ENCODE measurements around the gene GPR55.
A peak's percentile ranks its signal among the peaks of the same experiment; 100 is the strongest.

The GPR55 gene

DNA sequence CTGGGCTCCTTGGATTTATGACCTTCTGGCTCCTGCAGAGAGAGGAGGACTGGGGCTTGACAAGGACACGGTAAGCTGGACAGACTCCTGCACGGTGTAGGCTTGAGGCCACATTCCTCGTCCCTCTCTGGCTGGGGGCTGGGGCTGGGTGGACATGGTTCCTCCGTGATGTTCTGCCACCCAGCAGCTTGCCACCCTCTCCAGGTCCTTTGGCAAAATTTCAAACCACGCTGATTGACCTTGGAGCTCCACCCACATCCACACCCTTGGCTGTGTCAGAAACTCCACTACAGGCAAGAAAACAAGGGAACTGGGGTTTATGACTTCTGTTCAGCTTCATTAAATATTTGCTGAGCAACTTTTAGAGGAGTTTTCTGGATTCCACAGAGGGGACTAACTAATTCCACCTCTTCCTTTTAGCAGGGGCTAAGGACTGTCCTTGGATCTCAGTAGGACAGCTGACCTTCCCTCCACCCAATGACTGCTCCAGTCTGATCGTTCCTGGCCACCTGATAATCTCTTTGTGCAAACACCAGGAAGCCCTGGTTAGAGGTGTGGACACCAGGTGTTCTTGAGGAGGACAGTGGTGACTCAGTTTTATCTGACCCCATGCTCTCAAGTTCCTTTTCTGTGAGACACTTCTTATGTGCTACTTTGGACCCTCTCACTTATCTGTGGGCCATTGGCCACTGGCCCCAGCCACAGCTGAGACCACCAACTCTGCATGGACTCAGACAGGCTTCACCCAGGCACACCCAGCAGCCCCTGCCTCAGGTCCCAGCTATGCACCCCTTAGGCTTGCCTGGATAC, 29.3 kb downstream of the GPR55 start:
- H3K36me3 Mint-ChIP-seq, result peaks cover 4% of the 10 kb centered on the region
- no peak for DNase-seq (ENCODE audit: low spot score in 2 of 2)
- ATAC-seq, result no peak
- H3K4me1 Mint-ChIP-seq, result peaks cover 51% of the 10 kb centered on the region
- no peak overlapping the region for H3K27ac Mint-ChIP-seq
- no peaks in the 10 kb centered on the region for H3K9me3 Mint-ChIP-seq
- no peak overlapping the region for H3K4me3 Mint-ChIP-seq

DNA sequence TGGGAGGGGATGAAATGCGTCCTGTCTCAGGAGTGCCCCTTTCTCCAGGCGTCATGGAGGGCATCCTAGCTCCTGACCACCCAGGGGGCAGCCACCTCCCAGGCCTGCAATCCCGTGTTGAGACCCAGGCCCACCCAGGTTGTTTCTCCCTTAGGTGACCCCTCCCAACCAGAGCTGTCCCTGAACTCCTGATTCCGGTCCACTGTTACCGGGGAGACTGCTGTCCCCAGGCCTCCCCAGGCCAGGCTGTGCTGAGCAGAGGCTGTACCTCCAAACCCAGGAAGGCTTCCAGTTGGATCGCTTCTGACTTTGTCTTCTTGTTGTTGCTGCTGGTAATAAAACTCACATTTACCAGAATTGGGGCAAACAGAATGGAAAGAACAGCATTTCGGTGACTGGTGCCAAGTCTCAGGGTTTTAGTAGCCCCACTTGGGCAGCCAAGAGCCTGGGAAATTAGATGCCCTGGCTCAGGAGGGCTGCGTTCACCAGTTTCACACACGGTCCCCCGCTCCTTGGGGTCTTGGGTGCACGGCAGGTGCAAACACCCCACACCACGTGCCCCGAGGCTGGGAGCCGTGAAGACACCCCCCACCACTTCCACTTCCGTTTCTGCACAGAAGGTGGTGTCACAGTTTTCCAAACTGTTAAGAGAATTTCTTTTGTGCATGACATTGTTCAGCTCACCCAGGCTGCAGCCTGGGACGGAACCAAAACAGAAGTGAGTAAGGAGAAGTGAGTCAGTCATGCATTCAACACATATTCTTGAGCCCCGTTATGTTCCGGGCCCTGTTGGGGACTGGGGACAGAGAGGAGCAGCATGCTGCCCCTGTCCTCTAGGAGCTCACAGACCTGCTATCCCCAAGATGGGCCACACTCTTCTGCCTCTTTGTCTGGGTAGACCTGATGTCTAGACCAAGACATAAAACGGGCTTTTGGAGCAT, 30.9 kb downstream of the GPR55 start:
- H3K4me3 Mint-ChIP-seq, result no peak overlapping the region
- no peaks in the 10 kb centered on the region for H3K9me3 Mint-ChIP-seq
- H3K36me3 Mint-ChIP-seq, result peaks cover 6% of the 10 kb centered on the region
- H3K4me1 Mint-ChIP-seq, result peaks cover 36% of the 10 kb centered on the region
- ATAC-seq, result peak; percentile 66
- H3K27ac Mint-ChIP-seq, result peak overlapping the region; percentile 43
- DNase-seq (ENCODE audit: low spot score in 2 of 2), result no peak

DNA sequence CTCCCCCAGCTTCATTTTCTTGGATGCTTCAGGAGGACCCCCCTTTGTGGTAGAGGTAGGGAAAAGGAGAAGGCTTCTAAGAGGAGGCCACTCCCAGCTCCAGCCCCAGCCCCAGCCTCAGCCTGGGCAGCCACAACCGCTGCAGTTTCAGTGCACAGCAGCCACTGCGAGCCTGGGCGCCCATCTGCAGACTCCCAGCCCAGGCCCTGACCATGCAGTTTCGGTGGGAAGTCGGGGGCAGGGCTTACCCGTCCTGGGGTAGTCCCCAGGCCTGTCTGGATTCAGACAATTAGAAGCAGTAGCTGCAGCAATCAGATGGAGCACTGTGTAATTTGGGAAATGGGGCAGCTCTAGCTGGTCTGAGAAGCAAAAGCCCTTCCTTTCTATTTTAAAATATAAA, 31.7 kb downstream of the GPR55 start:
- Mint-ChIP-seq H3K27ac (no peak overlapping the region), H3K9me3 (no peaks in the 10 kb centered on the region), H3K36me3 (peaks cover 10% of the 10 kb centered on the region), H3K4me1 (peaks cover 33% of the 10 kb centered on the region), H3K4me3 (no peak overlapping the region)
- no peak for DNase-seq (ENCODE audit: low spot score in 2 of 2)
- no peak for ATAC-seq

DNA sequence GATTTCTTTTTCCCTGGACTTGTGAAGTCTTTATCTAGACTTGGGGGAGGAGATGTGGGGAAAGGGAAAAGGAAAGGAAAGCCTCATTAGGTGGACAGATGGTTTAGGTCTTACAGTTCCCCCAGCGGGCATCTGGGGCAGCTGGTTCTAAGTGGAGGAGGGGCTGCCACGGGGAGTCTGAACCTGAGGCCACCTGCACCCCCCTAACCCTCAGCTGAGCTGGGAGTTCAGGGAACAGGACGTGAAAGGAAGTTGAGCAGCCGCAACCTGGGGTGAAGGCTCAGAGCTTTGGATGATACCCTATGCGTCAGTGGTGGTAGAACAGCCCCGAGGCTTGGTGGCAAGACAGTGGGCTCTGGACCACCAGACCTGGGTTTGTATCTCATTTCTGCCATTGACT, 33.5 kb downstream of the GPR55 start:
- DNase-seq (ENCODE audit: low spot score in 2 of 2), result no peak
- Mint-ChIP-seq H3K9me3 (no peaks in the 10 kb centered on the region), H3K36me3 (peaks cover 10% of the 10 kb centered on the region), H3K27ac (no peak overlapping the region), H3K4me1 (peaks cover 33% of the 10 kb centered on the region), H3K4me3 (no peak overlapping the region)
- ATAC-seq, result no peak

DNA sequence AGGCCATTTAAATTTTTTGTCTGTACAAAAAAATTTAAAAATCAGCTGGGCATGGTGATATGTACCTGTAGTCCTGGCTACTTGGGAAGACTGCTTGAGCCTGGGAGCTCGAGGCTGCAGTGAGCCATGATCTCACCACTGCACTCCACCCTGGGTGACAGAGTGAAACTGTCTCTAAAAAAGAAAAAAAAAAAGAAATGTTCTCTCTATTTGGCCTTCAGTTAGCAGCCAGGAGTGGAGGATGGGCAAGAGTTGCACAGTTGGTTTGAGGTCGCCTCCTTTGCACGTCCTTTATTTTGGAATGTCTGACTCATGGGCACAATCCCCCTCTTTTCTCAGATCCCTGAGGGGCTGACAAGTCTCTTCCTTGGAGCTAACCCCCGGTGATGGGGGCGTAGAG, 34.0 kb downstream of the GPR55 start:
- Mint-ChIP-seq H3K9me3 (no peaks in the 10 kb centered on the region), H3K36me3 (peaks cover 10% of the 10 kb centered on the region), H3K4me1 (peaks cover 32% of the 10 kb centered on the region), H3K4me3 (no peak overlapping the region), H3K27ac (no peak overlapping the region)
- no peak for ATAC-seq
- DNase-seq (ENCODE audit: low spot score in 2 of 2), result no peak

DNA sequence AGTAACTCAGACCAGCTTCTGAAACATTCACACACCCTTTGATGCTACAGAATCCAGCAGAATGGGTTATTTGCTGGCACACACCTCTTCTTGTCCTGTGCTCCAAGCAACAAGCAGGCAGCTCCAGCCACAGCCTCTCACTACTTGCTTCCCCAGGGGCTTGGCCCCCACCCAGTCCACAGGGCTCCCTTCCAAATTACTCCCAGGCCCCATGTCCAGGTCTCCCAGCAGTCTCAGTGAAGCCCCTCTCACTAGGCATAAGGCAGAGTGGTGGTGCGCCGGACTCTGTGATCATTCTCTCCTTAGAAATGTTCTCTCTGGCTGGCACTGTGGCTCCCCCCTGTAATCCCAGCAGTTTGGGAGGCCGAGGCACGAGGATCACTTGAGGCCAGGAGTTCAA, 34.4 kb downstream of the GPR55 start:
- ATAC-seq, result no peak
- Mint-ChIP-seq H3K9me3 (no peaks in the 10 kb centered on the region), H3K27ac (no peak overlapping the region), H3K4me1 (peaks cover 27% of the 10 kb centered on the region), H3K4me3 (no peak overlapping the region), H3K36me3 (peaks cover 10% of the 10 kb centered on the region)
- DNase-seq (ENCODE audit: low spot score in 2 of 2), result no peak

DNA sequence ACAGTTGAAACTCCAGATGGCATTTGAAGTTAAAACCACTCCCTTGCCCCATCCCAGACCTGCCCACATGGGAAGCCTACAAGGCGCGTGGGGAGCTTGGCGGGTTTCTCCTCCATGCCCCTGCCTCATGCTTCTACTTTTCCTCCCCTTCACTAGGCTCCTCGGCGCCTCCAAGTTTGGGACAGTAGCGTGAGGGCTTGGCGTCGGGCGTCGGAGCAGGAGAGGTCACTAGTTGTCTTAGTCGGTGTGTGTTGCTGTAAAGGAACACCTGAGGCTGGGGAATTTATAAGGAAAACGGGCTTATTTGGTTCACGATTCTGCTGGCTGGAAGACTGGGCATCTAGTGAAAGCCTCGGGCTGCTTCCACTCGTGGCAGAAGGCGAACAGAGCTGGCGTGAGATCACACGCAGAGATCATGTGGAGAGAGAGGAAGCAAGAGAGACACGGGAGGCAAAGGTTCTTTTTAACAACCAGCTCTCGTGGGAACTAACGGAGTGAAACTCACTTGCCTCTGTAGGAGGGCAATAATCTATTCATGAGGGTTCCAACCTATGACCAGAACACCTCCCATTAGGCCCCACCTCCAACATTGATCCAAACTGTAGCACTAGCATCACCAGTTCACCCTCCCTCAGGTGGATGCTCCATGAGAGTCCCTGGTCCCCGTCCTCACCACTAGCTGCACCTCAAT, 35.0 kb downstream of the GPR55 start:
- no peak for DNase-seq (ENCODE audit: low spot score in 2 of 2)
- no peak for ATAC-seq
- H3K36me3 Mint-ChIP-seq, result peaks cover 10% of the 10 kb centered on the region
- no peak overlapping the region for H3K27ac Mint-ChIP-seq
- H3K4me1 Mint-ChIP-seq, result peaks cover 24% of the 10 kb centered on the region
- H3K4me3 Mint-ChIP-seq, result no peak overlapping the region
- no peaks in the 10 kb centered on the region for H3K9me3 Mint-ChIP-seq

DNA sequence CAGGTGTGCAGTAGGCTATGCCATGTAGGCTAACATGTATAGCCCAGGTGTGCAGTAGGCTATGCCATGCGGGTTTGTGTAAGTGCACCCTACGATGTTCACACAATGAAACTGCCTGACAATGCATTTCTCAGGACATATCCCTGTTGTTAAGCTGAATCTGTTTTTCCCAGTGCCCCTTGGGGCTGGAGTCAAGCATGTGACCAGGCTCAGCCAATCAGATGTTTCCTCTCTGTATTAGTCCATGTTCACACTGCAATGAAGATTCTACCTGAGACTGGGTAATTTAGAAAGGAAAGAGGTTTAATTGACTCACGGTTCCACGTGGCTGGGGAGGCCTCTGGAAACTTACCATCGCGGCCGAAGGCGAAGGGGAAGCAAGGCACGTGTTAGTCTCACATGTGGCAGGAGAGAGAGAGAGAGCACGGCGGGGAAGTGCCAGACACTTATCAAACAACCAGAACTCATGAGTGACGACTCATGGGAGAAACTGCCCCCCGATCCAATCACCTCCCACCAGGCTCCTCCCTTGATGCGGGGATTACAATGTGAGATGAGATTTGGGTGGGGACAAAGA, 36.1 kb downstream of the GPR55 start:
- Mint-ChIP-seq H3K9me3 (no peaks in the 10 kb centered on the region), H3K4me1 (peaks cover 14% of the 10 kb centered on the region), H3K27ac (no peak overlapping the region), H3K36me3 (peaks cover 6% of the 10 kb centered on the region), H3K4me3 (no peak overlapping the region)
- ATAC-seq (no peak), DNase-seq (ENCODE audit: low spot score in 2 of 2) (no peak)

DNA sequence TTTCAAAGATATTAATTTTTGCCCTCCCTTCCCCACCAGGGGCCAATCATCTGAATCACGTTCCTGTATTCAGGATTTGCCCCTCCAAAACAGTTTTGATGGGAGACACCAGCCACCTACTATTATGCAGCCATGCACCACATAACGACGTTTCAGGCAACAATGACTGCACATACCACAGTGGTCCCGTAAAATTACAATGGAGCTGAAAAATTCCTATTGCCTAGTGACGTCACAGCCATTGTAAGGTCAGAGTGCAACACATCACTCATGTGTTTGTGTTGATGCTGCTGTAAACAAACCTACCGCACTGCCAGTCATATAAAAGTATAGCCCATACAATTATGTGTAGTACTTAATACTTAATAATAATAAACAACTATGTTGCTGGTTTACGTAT, 37.7 kb downstream of the GPR55 start:
- no peak overlapping the region for H3K4me3 Mint-ChIP-seq
- H3K9me3 Mint-ChIP-seq, result no peaks in the 10 kb centered on the region
- no peak for DNase-seq (ENCODE audit: low spot score in 2 of 2)
- peaks cover 6% of the 10 kb centered on the region for H3K4me1 Mint-ChIP-seq
- H3K27ac Mint-ChIP-seq, result no peak overlapping the region
- peaks cover 6% of the 10 kb centered on the region for H3K36me3 Mint-ChIP-seq
- no peak for ATAC-seq

DNA sequence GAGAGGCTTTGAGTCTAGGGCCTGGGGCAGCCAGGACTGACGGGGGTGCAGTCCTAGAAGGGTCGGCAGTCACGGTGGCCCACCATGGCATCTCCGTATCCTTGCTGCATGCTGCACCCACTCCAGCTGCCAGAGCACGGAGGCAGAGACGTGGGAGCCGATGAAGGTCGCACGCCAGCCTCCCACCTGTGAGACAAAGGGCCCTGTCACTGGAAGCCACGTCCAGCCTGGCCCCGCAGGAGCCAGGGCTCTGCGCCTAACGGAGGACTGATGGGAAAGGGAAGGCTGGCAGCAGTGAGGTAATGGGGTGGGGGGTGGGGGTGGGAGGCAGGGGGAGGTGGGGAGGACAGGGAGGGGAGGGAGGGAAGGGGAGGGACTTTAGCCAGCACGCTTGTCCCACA, 38.4 kb downstream of the GPR55 start:
- Mint-ChIP-seq H3K36me3 (peaks cover 6% of the 10 kb centered on the region), H3K4me1 (peaks cover 6% of the 10 kb centered on the region), H3K4me3 (no peak overlapping the region), H3K27ac (no peak overlapping the region), H3K9me3 (no peaks in the 10 kb centered on the region)
- ATAC-seq (no peak), DNase-seq (ENCODE audit: low spot score in 2 of 2) (no peak)

DNA sequence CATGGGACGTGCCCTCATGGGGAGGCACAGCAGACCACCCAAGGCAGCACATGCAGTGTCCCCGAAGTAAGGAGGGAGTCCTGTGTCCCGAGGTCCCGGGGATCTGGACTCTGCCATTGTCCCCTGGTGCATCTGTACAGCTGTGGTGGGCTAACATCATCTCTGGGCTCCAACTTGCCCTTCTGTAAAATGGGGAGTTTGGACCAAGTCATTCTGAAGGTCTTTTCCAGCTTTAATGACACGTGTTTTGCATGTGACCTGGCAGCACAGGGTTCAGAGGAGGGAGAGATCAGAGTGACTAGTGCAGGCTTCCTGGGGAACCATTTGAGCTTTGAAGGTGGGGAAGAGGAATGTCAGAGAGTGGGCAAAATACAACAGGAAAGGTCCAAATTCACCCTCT, 38.8 kb downstream of the GPR55 start:
- H3K9me3 Mint-ChIP-seq, result no peaks in the 10 kb centered on the region
- no peak overlapping the region for H3K4me3 Mint-ChIP-seq

DNA sequence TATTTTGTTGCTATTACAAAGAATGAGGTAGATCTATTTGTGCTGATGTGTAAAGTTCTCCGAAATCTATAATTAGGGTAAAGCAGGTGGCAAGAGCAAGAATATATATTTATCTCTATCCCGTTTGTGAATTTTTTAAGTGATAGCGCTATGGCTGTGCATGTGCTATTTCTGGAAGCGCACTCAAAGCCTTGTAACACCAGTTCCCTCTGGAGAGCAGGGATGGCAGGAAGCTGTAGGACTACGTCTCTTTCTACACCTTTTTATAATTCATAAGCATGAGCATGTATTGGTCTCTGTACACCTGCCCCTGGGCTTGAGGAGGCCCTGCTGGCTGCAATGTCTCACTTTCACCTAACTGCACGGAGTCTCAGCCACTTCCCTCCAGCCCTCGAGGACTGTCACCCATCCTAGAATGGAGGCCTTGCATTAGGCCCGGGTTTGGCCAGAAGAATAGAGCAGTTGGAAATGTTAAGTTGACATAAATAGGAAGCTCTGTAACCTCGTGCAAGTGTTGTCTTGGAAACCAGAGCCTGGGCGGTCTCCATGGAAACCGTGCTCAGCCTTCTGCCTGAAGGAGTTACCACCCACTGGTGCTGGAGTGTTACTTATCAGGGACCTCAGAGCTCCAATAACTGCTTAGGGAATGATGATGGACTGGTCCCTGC, 39.4 kb downstream of the GPR55 start:
- Mint-ChIP-seq H3K4me3 (no peak overlapping the region), H3K36me3 (peaks cover 6% of the 10 kb centered on the region), H3K27ac (no peak overlapping the region), H3K4me1 (no peaks in the 10 kb centered on the region), H3K9me3 (no peaks in the 10 kb centered on the region)
- no peak for ATAC-seq
- DNase-seq (ENCODE audit: low spot score in 2 of 2), result no peak

More for the DNA sequence above, 38.8 kb downstream of the GPR55 start:
- ATAC-seq (no peak), DNase-seq (ENCODE audit: low spot score in 2 of 2) (no peak)
- H3K4me1 Mint-ChIP-seq, result peaks cover 2% of the 10 kb centered on the region
- H3K36me3 Mint-ChIP-seq, result peaks cover 6% of the 10 kb centered on the region
- no peak overlapping the region for H3K27ac Mint-ChIP-seq

DNA sequence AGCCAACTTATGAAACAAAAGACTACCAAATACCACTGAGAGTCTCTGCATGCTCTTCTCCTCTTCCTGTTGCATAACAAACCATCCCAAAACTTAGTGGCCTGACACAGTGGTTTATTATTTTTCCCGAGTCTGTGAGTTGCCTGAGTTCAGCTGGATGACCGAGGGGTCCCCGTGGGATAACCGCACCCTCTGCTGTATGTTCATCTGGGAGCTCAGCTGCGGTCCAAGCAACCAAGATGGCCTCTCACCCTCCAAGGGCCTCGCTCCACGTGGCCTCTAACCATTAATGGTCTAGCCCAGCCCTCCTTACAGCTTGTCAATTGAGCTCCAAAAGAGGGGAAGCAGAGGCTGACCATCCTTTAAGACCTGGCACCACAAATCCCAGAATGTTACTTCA, 43.2 kb downstream of the GPR55 start:
- H3K4me3 Mint-ChIP-seq, result no peak overlapping the region
- H3K9me3 Mint-ChIP-seq, result no peaks in the 10 kb centered on the region
- peaks cover 26% of the 10 kb centered on the region for H3K4me1 Mint-ChIP-seq
- H3K27ac Mint-ChIP-seq, result no peak overlapping the region
- DNase-seq (ENCODE audit: low spot score in 2 of 2) (no peak), ATAC-seq (no peak)
- peaks cover 10% of the 10 kb centered on the region for H3K36me3 Mint-ChIP-seq

DNA sequence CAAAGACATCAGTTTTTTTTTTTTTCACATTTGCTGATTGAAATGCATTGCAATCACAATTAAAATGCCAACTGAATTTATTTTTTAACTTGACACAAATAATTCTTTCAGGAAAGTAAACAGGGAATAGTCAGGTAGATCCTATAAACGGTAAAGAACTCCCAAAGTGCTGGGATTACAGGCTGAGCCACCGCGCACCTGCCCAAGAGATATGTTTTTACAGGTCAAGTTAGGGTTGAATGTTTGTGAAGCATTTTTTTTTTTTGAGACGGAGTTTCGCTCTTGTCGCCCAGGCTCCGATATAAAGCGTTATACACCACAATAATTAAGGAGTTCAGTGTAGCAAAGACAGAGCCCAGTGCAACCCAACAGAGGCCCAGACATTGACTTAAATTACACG, 45.2 kb downstream of the GPR55 start:
- peaks cover 39% of the 10 kb centered on the region for H3K4me1 Mint-ChIP-seq
- H3K4me3 Mint-ChIP-seq, result no peak overlapping the region
- no peak overlapping the region for H3K27ac Mint-ChIP-seq
- no peak for DNase-seq (ENCODE audit: low spot score in 2 of 2)
- no peaks in the 10 kb centered on the region for H3K9me3 Mint-ChIP-seq
- peaks cover 10% of the 10 kb centered on the region for H3K36me3 Mint-ChIP-seq
- ATAC-seq, result no peak

All from stimulated activated effector memory CD8-positive, alpha-beta T cell treated with anti-CD3 and anti-CD28 coated beads, Interleukin-12 subunit alpha, Interleukin-12 subunit beta, amount 100 ng/mL, for 72 hours (primary cell).